ENCODE measurements around the gene AOPEP.

- TF ChIP-seq CTCF (IDR thresholded peaks at IDR 0.05) = no peak
- no peak for TF ChIP-seq POLR2A (IDR thresholded peaks at IDR 0.05)
Measured at GRCh38 chr9:95089257-95090022, 362.9 kb downstream of the AOPEP start.

Measured in heart left ventricle (tissue), 13 donors.